Loucy (cell line): Measurements from ENCODE around the gene FKBP1B.

Experiments
- CTCF ChIP-seq: fragments of 200-600 bp; sonication (generic); conservative IDR thresholded peaks from 2 replicates; pipeline ENCODE4 v1.5.1; 2014; ENCODE audit warnings: mild to moderate bottlenecking, antibody characterized with exemption, low read length
- EZH2phosphoT487 ChIP-seq: fragments of 200-600 bp; IDR thresholded peaks from 2 replicates; pipeline ENCODE4 v1.6.1; 2018; ENCODE audit warnings: antibody characterized with exemption, mild to moderate bottlenecking, moderate library complexity, borderline replicate concordance

- TF ChIP-seq CTCF (no peak), EZH2phosphoT487 (no peak)
Measured at GRCh38 chr2:24047703-24048033, 1.9 kb upstream of the FKBP1B start.
